PFSK-1 (cell line): ENCODE data around the gene ADAM23.
A peak's percentile ranks its signal among the peaks of the same experiment; 100 is the strongest.

Experiments
- FOXP2 ChIP-seq: optimal IDR thresholded peaks from 2 replicates; pipeline ENCODE3; 2011; ENCODE audit warnings: borderline replicate concordance, control low read depth, inconsistent platforms; ENCODE audit not compliant: insufficient read depth; ENCODE audit errors: extremely low read length, extremely low read depth
- POLR2AphosphoS5 ChIP-seq: IDR thresholded peaks from 2 replicates; pipeline ENCODE4 v1.6.1; 2012; ENCODE audit warnings: low read depth, mild to moderate bottlenecking, control low read depth, low read length, moderate library complexity
- SIN3A ChIP-seq: IDR thresholded peaks from 2 replicates; pipeline ENCODE4 v1.6.1; 2012; ENCODE audit warnings: mild to moderate bottlenecking, low read length, moderate library complexity, borderline replicate concordance; ENCODE audit not compliant: insufficient read depth
- TAF1 ChIP-seq: IDR thresholded peaks from 2 replicates; pipeline ENCODE4 v1.6.1; 2012; ENCODE audit warnings: low read length, control low read depth, borderline replicate concordance; ENCODE audit not compliant: insufficient read depth
- TF ChIP-seq, protein P1 (sequence below), 2 experiments: IDR thresholded peaks; 2 replicates each; pipeline versions ENCODE4 v1.6.1 to v1.8.0; 2011 to 2012; ENCODE audit warnings: low read depth in 2 of 2, low read length in 2 of 2, control low read depth in 1 of 2, inconsistent platforms in 1 of 2, mild to moderate bottlenecking in 1 of 2, moderate library complexity in 1 of 2; ENCODE audit not compliant: insufficient read depth in 1 of 2

ADAM23 gene

DNA sequence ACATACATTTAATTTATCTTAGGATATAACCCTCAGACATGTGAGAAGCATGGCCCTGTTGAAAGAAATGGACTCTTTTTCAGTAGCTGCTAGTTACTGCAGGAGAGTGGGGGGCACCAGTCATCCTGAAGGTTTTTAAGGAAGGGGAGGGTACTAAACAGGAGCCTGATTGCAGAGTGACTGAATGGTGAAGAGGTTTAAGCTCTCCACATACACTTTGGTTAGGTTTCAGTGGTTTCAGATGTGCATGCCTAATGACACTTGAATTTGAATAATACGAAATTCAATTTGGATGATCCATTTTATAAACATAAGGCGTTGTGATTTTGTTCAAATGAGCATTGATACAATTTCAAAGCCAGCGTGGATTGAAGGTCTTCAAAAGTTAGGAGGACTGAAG lies 188.0 kb downstream of the ADAM23 start:
- TF ChIP-seq SIN3A (no peak), POLR2AphosphoS5 (no peak), FOXP2 (no peak), TAF1 (no peak)
- TF ChIP-seq, protein P1, sequence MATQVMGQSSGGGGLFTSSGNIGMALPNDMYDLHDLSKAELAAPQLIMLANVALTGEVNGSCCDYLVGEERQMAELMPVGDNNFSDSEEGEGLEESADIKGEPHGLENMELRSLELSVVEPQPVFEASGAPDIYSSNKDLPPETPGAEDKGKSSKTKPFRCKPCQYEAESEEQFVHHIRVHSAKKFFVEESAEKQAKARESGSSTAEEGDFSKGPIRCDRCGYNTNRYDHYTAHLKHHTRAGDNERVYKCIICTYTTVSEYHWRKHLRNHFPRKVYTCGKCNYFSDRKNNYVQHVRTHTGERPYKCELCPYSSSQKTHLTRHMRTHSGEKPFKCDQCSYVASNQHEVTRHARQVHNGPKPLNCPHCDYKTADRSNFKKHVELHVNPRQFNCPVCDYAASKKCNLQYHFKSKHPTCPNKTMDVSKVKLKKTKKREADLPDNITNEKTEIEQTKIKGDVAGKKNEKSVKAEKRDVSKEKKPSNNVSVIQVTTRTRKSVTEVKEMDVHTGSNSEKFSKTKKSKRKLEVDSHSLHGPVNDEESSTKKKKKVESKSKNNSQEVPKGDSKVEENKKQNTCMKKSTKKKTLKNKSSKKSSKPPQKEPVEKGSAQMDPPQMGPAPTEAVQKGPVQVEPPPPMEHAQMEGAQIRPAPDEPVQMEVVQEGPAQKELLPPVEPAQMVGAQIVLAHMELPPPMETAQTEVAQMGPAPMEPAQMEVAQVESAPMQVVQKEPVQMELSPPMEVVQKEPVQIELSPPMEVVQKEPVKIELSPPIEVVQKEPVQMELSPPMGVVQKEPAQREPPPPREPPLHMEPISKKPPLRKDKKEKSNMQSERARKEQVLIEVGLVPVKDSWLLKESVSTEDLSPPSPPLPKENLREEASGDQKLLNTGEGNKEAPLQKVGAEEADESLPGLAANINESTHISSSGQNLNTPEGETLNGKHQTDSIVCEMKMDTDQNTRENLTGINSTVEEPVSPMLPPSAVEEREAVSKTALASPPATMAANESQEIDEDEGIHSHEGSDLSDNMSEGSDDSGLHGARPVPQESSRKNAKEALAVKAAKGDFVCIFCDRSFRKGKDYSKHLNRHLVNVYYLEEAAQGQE (IDR thresholded peaks at IDR 0.05; ENCODE audit: insufficient read depth in 1 of 2, low read depth in 2 of 2, low read length in 2 of 2): no peak

DNA sequence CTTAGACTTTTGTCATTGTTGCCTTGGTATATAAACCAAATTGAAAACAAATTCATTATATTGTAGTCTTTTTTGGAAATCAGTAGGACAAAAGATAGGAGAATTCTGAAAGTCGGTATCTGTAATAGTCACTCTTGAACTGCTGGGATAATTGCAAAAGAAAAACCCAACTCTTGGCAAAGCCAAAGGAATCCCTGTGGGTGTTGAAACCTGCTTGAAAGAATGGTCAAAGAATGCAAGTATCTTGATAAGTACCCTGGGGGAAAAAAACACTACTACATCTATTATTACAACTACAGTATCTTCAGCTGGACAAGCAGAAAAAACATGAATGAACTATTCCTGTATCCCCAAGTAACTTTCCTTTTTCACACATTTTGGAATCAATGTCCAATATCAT lies 191.7 kb downstream of the ADAM23 start:
- TF ChIP-seq, protein P1 (IDR thresholded peaks at IDR 0.05; ENCODE audit: insufficient read depth in 1 of 2, low read depth in 2 of 2, low read length in 2 of 2): no peak
- TF ChIP-seq TAF1 (no peak), SIN3A (no peak), POLR2AphosphoS5 (no peak), FOXP2 (no peak)

DNA sequence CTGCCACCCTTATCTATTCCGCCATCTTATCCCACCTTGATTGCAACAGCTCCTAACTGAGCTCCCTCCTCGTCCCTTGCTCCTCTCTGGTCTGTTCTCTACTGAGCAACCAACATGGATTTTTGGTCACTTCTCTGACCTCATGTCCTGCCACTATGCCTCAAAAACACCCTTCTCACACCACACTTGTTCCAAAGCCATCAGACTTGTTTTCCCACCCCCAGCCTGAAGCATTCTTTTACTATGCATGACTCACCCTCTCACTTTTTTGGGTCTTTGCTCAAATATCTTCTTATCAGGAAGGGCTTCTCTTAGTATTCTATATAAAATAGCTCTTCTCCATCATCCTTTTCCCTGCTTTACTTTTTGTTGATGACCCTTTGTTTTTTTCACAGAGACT lies 196.3 kb downstream of the ADAM23 start:
- TF ChIP-seq SIN3A (no peak), FOXP2 (no peak), TAF1 (no peak), POLR2AphosphoS5 (no peak)
- TF ChIP-seq, protein P1 (IDR thresholded peaks at IDR 0.05; ENCODE audit: insufficient read depth in 1 of 2, low read depth in 2 of 2, low read length in 2 of 2): no peak

DNA sequence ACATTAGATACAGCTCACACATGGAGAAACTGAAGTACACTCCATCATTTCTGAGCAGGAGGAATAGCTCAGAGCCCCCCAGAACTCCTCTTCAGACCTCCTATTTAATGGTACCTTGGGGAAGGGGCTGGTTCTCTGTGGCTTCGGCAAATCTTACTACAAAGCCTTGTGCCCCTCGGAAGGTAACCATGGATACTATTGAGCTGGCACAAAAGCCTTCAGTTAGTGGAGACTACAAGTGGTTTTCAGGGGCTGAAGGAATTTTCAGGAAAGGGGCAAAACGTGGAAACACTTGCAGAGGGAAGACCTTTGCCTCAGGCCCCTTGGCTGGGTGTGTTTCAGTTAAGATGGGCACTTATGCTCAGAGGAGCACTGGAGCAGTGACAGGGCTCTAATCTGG lies 197.9 kb downstream of the ADAM23 start:
- TF ChIP-seq, protein P1 (IDR thresholded peaks at IDR 0.05; ENCODE audit: insufficient read depth in 1 of 2, low read depth in 2 of 2, low read length in 2 of 2): no peak
- TF ChIP-seq TAF1 (no peak), FOXP2 (no peak), POLR2AphosphoS5 (no peak), SIN3A (no peak)

DNA sequence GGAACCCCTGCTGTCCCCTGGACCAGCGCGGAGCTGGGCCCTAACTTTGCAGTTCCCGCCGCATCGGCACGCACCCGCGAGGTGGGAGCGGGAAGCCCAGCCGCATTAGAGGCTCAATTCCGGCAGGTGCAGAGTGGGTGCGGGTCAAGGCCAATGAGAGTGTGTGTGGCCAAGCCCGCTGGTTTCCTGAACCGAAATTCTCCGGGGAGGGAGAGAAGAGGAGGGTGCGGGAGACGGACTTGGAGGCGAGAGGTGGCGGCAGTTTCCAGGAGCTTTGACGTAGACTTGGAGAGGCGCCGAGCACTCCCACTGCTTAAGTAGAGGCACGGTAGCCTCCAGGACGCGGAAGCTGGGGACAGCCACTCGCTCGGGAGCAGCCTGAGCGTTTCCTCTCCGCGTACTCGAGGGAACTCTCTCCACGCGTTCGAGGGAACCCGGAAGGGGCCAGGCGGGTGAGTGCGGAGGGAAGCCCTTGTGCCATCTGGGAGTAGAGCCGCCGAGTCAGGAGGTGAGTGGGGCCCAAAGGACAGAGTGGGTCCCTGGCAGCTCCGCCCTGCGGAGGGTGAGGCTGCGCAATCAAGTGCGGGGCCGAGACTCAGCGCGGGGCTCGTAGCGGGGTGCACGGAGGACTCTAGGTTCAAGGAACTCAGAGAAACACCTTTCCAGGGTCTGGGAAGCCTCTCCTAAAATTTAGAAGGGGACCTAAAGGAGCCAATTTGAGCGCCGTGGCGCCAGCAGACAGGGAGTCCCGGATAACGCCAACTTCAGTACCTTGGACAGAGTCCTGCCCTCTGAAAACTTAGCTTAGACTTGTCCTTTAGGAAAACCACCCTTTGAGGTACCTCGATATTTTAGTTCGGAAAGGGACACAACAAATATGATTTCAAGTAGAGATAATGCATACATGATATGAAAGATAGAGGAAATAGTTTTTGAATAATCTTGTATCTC lies 199.0 kb downstream of the ADAM23 start, which contains the start of gene FAM237A:
Gene FAM237A (plus strand): TSS at position 413 of the 951 bp plus-strand sequence. CDS start 1,750 bp downstream, outside the sequence.
- TF ChIP-seq POLR2AphosphoS5 (no peak), TAF1 (no peak)
- TF ChIP-seq, protein P1 (IDR thresholded peaks at IDR 0.05; ENCODE audit: insufficient read depth in 1 of 2, low read depth in 2 of 2, low read length in 2 of 2): peak; percentile 90 to 96
